Hematopoietic multipotent progenitor cell treated with erythropoietin and hydrocortisone succinate and interleukin-3 and kit ligand, for 4 days (in vitro differentiated cells): ENCODE data around the gene JOSD2.

Experiments
- DNase-seq: peaks from one replicate; pipeline ENCODE4 v3.0.0-alpha.2; 2015

JOSD2 gene

GRCh38 chr19:50492303-50493052, 18.5 kb downstream of the JOSD2 start:
- peak; percentile 66 for DNase-seq

DNA sequence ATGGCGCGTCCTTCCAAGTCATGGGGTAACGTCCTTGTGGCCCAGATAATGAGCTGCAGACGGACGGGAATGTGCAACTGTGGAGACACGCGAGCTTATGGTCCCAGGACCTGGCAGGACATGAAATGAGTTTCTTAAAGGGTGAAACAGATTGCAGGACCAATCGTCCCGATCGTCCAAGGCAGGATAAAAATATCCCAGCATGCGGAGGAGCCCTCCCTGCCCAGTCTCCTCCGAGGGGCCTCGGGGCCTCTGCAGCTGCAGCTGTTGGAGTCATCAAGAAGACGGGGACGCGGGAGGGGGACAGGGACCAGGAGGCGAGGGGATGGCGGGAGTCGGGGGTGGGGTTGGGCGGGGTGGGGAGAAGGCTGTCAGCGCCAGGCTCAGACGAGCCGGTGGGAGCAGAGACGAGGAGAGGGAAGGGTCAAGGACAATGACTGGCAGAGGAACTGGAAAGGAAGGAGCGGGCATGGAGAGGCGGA, 20.0 kb downstream of the JOSD2 start:
- DNase-seq, result no peak

DNA sequence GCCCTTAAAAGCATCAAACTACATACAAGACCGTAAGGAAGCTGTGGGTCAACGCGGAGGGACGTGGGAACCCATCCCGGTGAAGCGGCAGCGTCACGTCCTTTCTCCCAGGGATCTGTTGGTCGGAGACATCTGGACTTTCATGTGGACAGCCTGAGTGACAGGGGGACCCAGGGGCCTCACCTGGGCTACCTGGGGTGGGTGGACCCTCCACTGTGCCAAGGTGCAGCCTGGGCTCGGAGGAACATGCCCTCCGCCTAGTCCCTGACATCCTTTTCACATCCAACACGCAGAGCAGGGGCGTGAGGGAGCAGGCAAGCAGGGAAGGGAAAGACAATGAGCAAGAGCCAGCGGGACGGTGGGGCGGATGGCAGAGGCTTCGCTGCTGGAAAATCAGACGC, 20.6 kb downstream of the JOSD2 start:
- DNase-seq, result no peak

DNA sequence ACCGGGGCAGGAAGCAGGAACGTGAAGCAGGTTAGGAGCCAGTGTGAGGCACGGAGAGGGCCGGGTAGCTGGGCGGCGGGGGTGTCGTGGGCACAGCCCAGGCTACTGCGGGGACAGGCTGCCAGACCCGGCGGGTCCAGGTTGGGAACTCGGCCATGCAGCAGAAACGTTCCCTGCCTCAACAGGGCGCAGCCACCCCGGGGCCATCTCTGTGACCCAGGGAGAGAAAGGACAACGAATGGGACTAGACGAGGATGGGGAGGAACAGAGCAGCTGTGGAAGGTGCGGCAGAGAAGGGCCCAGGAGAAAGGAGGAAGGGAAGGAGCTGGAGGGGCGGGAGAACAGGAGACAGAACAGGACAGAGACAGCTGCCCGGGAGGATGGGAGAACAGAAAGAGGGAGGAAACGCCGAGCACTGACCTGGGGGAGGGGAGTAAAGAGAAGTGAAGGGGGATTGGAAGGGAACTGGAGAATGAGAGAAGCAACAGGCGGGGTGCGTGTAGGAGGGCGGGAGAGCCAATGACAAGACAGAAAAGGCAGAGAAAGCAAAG, 21.5 kb downstream of the JOSD2 start:
- DNase-seq, result no peak

DNA sequence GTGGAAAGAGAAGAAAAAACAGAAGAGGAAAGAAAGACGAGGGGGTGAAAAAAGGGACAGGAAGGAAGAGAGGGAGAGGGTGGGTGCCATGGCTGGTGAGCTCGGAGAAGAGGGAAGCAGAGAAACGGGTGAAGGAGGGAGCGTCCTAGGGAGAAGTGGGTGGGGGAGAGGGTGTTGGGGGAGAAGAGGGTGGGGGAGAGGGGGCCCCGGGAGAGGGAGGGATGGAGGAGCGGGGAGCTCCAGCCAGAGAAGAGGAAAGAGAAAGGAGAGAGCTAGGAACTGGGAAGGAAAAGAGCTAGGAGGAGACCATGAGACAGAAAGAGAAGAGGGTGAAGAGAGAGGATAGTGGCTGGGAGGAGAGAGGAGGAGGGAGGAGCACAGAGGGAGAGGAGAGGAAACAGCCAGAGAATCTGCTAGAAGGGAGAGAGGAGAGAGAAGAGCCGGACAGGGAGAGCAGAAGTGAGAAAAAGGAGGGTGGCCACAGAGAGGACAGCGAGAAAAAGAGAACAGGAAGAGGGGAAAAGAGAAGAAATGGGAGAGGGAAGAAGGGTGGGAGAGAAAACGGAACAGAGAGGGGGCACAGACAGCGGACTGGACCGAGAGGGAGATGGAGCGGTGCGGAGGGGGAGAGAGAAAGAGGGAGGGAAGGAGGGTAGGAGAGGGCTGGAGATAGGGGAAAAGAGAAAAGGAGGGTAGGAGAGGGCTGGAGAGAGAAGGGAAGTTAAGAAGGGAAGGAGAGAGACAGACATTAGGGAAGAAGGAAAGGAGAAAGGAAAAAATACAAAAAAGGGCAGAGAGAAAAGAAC, 22.4 kb downstream of the JOSD2 start:
- no peak for DNase-seq

GRCh38 chr19:50486823-50487515, 24.0 kb downstream of the JOSD2 start:
- DNase-seq, result peak; percentile 78

DNA sequence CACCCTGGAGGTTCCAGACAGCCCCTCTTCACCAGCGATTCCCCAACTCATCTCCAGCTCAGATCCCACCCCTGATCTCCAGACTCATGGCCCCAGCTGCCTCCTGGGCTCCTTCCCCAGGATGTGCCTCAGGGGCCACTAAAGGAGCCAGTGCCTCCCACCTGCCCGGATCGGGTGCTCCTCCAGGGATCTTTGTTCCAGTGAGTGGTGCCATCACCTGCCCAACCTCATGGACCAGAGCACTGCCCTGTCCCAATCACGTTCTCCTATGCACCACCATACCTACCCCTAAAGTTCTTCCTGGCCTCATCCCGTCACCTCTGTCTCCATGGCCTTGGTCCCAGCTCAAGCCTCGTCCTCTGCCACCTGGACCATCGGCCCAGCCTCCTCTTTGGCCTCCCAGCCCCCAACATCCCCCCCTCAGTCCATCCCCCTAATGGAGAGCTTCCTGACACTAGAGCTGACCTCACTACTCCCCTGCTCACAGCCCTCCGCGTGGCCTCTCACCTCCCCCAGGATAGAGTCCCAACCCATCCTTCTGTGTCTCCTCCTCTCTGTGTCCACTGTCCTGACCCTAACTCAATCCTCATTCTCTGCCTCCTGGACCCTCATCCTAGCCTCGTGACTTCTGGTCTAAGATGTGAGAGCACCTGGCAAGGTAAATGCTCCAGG, 25.6 kb downstream of the JOSD2 start:
- DNase-seq, result no peak

DNA sequence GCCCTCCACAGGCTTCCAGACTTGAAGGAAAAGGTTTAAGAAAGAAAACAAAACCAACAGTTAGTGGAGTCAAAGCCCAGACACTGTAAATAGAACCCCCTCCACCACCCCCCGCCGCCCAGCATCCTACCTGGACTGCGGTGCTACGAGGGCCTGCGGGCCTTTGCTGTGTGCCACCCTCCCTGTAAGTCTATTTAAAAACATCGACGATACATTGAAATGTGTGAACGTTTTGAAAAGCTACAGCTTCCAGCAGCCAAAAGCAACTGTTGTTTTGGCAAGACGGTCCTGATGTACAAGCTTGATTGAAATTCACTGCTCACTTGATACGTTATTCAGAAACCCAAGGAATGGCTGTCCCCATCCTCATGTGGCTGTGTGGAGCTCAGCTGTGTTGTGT, 28.1 kb downstream of the JOSD2 start:
- DNase-seq, result no peak

DNA sequence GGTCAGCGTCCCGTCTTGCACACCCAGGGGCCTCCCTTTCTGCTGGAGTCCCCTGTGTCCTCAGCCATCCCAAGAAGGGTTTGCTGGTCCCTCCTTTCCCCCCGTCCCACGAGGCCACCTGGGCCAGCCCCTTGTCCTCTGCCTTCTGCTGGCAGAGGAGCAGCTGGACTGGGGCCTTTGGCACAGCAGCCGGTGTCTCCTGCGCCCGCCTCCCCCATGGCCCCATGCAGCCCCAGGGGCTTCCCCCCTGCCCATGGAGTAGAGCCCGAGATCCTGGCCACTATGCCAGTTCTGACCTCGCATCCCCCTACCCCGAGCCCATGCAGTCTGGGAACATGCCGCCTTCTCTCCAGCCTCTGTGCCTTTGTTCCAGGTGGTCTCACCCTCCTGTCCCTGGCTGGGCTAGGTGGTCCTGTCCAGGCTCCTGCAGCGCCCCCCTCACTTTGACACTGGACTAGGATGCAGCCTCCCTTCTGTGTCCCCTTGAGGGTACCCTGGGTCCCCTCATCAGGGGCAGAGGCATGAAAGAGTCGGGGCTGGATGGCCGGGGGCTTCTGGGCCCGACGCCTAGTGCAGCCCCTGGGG, 28.6 kb downstream of the JOSD2 start:
- DNase-seq, result no peak

DNA sequence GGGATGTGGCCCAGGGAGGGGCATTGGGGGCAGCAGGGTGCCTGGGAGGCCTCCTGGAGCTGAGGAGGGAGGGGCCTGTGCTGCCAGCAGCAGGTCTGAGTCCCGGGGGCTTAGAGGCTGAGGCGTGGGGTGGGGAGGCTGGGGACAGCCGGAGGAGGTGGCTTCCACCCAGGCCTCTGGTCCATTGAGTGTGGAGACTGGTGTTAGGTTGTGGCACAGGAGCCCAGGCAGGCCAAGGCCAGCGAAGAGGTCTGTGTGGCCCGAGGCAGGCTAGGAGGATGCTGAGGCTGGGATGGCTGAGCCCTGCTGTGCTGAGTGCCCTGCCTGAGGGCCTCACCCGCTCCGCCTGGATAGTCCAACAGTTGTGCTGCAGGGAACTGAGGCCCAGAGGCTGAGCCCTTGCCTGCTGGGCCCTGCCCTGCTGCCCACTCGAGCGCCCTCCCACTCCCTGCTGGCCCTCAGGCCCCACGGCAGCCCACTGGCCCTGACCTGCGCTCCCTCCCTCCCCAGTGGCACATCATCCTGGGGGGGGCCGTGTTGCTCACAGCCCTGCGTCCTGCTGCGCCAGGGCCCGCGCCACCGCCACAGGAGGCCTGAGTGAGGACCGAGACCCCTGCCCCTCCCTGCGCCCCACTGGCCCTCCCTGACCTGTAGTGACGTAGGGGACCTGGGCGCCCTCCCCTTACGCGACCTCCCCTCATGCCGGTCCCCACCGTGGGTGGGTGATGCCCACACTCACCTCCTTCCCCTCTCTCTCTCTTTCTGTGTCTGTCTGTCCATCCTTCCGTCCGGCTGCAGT, 29.4 kb downstream of the JOSD2 start:
- no peak for DNase-seq

DNA sequence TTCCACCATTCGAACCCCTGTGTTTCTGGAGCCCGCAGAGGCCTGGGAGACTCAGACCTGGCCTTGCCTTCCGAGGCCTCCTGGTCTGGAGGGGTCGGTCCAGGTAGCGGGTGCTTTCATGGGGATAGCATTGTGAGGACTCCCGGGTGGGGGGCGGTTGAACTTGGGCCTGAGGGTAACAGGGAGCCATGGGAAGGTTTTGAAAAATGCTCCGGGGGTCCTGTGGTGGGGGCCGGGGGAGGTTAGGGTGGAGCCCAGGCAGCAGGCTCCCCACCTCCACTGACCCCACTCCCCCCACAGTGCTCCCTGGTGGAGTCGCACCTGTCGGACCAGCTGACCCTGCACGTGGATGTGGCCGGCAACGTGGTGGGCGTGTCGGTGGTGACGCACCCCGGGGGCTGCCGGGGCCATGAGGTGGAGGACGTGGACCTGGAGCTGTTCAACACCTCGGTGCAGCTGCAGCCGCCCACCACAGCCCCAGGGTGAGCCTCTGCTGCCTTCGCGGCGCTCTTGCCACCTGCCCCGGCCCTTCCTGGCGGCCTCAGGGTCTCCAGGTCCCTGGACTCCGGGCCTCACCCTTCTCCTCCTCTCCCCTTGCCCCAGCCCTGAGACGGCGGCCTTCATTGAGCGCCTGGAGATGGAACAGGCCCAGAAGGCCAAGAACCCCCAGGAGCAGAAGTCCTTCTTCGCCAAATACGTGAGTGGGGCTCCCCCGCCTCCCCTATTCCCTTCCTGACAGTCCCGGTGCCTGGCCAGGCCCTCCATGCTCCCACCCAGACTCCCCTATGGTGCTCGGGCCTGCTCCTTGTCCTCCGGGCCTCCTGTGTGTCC, 30.5 kb downstream of the JOSD2 start:
- no peak for DNase-seq

- DNase-seq, result no peak
Measured at GRCh38 chr19:50479761-50480251, 31.2 kb downstream of the JOSD2 start.

GRCh38 chr19:50478901-50479715, 31.9 kb downstream of the JOSD2 start:
- DNase-seq, result peak; percentile 49

DNA sequence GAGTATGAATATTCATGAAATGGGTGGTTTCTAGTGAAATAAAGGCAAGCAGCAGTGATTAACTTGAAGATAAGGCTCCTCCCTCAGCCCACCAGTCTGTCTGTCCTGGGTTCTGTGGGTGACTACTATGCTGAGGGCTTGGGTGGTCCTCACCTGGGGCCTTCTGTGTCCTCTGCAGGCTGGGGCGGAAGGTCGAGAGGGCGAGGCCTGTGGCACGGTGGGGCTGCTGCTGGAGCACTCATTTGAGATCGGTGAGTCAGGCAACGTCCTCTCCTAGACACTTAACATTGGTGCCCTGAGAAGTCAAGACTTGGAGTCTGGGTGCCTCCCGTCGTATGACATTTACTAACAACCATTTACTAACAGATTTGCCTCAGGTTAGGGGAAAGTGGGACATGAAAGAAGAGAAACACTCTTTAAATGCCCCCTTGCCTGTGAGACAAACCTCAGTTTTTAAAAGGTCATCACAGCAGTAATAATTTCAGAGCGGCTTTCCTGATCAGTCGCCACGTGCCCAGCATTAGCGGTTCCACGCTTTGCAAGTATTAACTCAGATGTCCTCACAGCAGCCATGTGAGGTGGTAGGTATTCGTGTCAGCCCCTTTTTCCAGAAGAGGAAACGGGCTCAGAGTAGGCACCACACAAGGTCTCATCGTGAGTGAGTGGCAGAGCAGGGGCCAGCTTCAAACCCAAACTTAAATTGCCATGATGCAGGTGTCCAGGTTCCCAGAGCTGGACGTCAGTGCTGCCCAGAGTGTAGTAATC, 33.1 kb downstream of the JOSD2 start:
- no peak for DNase-seq

GRCh38 chr19:50476907-50477238, 34.1 kb downstream of the JOSD2 start:
- no peak for DNase-seq

- peak; percentile 95 for DNase-seq
Measured at GRCh38 chr19:50476224-50476906, 34.6 kb downstream of the JOSD2 start, which contains the start of the genes EMC10 and GARIN5A. Gene EMC10, plus strand, starts transcription at chr19:50476507. Its CDS starts 38 bp downstream, at chr19:50476545. Gene GARIN5A, minus strand, starts transcription at chr19:50476848. Its CDS starts 460 bp downstream, at chr19:50476388.

DNA sequence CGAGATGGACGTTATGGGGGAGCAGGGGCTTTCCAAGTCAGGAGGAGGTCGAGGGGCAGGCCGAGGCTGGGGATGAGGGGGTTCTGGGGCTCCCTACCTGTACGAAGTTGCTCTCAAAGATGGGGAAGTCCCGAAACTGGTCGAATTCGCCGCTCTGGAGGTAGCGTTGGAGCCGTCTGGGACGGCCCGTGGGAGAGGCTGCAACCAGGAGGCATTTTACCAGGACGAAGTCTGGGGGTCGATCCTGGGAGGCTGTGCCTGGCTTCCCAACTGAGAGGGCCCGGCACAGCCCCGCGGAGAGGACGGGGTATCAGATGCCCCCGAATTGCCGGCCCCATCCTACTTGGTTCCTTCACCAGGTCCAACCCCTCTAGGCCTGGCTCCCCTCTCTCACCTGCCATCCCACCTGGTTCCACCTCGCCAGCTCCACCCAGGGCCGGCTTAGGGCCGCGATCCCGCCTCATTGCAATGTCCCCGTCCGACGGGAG, 35.2 kb downstream of the JOSD2 start:
- DNase-seq, result no peak
